GM19328 (cell line): Measurements from ENCODE around the gene PCYT1B.

Experiments
- ATAC-seq: cut with Tn5 transposase; IDR thresholded peaks from one replicate; pipeline ENCODE4 v1.9.1; 2021; ENCODE audit warnings: mild to moderate bottlenecking, moderate library complexity; ENCODE audit not compliant: unreplicated experiment

PCYT1B gene

DNA sequence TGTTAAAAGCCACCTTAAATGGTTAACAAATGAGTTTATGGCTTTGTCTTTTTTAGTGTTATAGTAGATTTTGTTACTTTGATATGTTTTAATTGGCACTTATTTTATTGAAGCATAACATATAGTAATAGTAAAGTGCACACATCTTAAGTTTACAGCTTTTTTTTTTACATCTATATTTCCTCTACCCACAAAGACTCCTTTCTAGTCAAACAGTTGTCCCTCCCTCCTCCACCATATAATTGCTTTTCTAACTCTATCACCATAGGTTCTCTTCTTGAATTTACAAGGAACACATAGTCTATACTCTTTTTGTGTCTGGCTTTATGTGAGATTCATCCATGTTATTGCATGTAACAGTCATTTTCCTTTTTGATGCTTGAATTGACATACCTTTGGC, 110.6 kb downstream of the PCYT1B start:
- no peak for ATAC-seq

DNA sequence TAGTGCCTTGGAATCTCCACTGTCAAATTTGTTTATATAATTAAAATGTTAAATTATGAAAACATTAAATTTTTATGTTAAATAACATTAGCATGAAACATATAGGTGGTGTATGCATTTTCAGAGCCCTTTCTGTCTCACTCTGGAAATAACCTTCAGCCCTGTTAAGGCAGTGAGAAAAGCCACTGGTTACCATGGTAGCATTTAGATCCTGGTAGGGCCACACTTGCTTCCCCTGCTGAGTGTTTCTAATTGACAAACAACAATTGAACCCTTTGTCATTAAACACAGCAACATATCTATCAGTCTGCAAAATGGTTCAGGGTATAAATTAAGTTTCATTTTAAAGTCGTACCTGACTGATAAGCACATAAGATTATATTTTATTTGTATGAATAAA, 118.5 kb downstream of the PCYT1B start:
- no peak for ATAC-seq

DNA sequence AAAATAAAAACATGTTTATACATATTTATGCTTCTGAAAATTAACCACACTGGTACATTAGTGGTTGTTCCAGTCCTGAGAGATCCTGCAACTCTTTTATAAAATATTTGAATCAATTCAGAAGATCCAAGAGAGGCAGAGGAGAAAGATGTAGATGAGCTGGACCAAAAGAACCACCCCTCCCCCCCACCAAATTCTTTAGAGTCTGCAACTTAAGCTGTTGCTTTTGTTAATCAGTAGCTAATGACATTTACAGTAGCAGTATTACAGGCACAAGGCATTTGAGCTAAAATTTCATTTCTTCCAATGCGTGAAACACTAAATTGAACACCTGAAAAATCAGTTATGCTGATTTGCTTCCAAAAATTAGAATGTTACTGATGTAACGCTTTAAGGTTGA, 120.5 kb downstream of the PCYT1B start:
- no peak for ATAC-seq

DNA sequence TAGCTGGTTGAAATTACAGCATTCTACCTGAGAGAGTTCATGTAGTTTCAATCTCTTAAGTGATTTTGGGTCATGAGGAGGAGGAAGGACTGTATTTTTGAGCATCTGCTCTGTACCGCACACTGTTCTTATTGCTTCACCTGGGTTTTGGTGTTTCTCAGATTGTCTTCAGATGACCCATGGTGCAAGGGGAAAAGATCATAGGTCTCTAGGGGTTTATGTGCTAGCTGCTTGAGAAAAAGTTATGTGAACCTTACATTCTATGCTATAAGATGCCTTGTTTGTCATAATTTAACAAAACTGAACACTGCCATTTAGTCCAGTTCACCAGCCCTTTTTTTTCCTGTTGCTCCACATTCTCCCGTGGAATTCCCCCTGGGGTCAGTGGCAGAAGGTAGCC, 121.7 kb downstream of the PCYT1B start:
- no peak for ATAC-seq

DNA sequence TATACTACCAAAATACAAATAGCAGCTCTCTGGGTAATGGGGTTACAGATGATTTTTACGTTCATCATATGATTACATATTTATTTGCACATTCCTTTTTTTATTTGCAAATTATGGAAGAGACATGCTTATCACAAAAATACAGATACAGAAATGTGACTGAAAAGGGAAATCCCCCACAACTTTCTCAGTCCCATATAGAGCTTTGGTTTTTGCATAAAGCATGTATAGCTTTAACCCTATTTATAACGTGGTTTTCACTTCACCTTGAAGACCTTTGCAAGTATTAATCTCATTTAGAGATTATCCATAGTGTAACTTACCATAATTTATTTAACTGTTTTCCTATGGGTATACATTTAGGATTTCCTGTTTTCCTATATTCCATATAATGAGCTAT, 126.7 kb downstream of the PCYT1B start:
- ATAC-seq, result no peak

DNA sequence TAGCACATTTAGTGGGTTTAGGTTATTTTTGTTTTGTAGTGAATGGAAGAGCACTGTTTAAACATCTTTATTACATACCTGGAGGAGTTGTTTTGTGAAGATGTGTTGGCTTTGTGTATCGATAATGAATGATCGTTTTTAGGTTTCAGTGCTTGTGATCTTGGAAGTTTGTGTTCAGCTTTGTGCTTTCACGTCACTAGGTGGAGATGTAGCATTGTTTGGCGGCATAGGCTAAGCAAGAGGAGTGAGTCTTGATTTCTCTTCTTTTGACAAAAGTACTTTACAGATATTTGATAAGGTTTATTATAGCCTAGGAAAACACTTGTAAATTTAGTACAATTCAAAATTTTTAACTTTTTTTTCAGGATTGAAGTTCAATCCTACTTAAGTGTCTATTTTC, 131.7 kb downstream of the PCYT1B start:
- ATAC-seq, result no peak

DNA sequence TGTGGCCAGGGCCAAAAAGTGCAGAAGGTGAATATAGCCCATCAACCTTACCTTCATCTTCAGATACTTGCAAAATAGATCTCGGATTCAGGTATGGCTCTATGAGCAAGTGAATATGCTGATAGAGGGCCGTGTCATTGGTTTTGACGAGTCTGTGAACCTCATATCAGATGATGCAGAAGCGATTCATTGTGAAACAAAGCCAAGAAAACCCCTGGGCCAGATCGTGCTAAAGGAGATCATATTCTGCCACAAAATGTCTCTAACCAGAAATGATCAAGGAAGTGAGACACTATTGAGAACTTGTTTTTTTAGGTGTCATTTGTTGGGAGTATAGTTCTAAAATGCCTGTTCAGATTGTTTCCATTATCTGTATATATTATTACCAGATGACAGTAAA, 133.7 kb downstream of the PCYT1B start:
- peak; percentile 96 for ATAC-seq

DNA sequence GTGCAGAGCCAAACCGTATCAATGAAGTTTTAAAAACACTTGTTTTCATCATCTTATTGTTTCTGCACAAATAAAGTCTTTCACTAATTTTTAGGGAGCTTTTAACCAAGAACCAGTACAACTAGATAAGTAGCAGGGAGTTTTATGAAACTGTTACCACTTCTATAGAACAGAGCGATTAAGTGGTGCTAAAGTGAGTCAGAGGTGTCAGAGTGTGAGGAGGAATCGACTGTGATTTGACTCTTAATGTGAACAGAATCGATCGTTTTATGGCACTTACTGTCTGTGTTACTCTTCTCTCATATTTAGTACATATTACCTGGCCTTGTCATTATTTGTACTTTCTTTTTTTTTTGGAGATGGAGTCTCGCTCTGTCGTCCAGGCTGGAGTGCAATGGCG, 138.8 kb downstream of the PCYT1B start:
- no peak for ATAC-seq
